ENCODE measurements around the gene UGP2.

Gene UGP2

DNA sequence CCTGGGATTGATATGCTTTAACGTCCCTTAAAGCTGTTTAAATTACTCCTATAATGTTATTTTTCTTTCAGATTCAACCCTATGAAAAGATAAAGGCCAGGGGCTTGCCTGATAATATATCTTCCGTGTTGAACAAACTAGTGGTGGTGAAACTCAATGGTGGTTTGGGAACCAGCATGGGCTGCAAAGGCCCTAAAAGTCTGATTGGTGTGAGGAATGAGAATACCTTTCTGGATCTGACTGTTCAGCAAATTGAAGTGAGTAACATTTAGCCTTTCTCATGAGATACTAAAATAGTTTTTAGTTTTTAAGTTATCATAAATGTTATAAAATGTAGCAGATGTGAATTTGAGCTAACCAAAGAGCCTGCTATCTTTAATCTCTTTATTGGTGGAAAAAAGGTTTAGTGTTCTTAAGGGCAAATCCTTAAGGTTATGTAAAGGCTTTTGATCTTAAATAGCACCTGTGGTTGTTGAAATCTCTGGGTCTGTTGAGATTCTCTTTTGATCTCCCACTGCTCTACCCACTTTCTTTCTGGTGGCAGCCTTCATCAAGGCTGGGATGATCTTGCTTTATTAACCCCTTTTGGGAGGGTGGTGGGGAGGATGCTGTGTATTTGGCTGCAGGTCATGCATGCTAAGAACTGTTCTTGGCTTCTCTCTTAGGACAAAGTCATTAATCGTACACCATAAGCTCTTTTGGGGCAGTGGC lies 40.9 kb downstream of the UGP2 start:
- no peak overlapping the region for H3K27ac ChIP-seq (ENCODE audit: low read depth, low read length)

DNA sequence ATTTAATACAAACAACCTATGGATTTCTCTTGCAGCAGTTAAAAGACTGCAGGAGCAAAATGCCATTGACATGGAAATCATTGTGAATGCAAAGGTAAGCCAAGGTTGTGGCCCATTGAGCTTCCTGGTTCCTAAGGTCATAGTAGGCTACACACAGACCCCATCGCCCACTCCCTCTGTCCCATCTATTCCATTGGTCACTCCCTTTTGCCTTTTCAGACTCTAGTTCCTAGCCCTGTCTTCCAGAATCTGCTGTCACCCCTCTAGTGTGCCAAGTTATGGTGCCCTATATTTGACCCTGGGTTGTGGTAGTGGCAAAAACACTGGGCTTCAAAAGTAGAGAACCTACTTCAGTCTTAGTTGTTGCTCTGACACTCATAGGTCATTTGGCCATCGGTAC lies 44.7 kb downstream of the UGP2 start:
- H3K4me3 ChIP-seq (ENCODE audit: low read depth in 1 of 2, low read length in 2 of 2): no peak overlapping the region
- H3K36me3 ChIP-seq (ENCODE audit: insufficient read depth, low read length): peaks cover 41% of the 10 kb centered on the region
- H3K9ac ChIP-seq (ENCODE audit: low read length): no peak overlapping the region
- H3K27ac ChIP-seq (ENCODE audit: low read depth, low read length): no peak overlapping the region
- no peaks in the 10 kb centered on the region for H3K27me3 ChIP-seq (ENCODE audit: control insufficient read depth in 1 of 2, insufficient read depth in 2 of 2, low read length in 2 of 2)
- peaks cover 3% of the 10 kb centered on the region for H3K4me1 ChIP-seq (ENCODE audit: insufficient read depth, low read length)
- H3K9me3 ChIP-seq (ENCODE audit: low read length): no peaks in the 10 kb centered on the region

More for the DNA sequence above, 40.9 kb downstream of the UGP2 start:
- Histone ChIP-seq H3K4me3 (ENCODE audit: low read depth in 1 of 2, low read length in 2 of 2) (no peak overlapping the region), H3K4me1 (ENCODE audit: insufficient read depth, low read length) (no peaks in the 10 kb centered on the region), H3K9me3 (ENCODE audit: low read length) (no peaks in the 10 kb centered on the region), H3K9ac (ENCODE audit: low read length) (no peak overlapping the region), H3K36me3 (ENCODE audit: insufficient read depth, low read length) (peaks cover 16% of the 10 kb centered on the region), H3K27me3 (ENCODE audit: control insufficient read depth in 1 of 2, insufficient read depth in 2 of 2, low read length in 2 of 2) (no peaks in the 10 kb centered on the region)

DNA sequence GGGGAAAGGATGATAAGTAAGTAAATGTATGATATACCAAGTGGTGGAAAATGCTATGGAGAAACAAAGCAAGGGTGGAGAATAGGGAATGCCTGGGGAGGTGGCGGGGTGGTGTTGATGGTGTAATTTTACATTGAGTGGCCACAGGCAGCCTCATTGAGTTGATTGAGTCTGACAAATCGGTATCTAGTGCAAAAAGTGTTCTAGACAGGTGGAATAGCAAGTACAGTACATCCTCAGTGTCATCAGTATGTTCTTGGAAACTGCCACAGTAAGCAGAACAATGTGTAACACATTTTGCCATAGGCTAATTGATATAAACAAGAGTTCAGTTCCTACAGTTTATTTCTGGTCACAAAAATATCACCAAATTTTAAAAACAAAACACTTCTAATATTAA lies 46.4 kb downstream of the UGP2 start:
- H3K36me3 ChIP-seq (ENCODE audit: insufficient read depth, low read length): peaks cover 45% of the 10 kb centered on the region

GRCh38 chr2:63888490-63889402 lies 47.0 kb downstream of the UGP2 start:
- H3K9me3 ChIP-seq (ENCODE audit: low read length): no peaks in the 10 kb centered on the region
- H3K4me3 ChIP-seq (ENCODE audit: low read depth in 1 of 2, low read length in 2 of 2): no peak overlapping the region
- no peak overlapping the region for H3K27ac ChIP-seq (ENCODE audit: low read depth, low read length)
- peaks cover 10% of the 10 kb centered on the region for H3K4me1 ChIP-seq (ENCODE audit: insufficient read depth, low read length)
- no peaks in the 10 kb centered on the region for H3K27me3 ChIP-seq (ENCODE audit: control insufficient read depth in 1 of 2, insufficient read depth in 2 of 2, low read length in 2 of 2)
- H3K9ac ChIP-seq (ENCODE audit: low read length): no peak overlapping the region
- peaks cover 45% of the 10 kb centered on the region for H3K36me3 ChIP-seq (ENCODE audit: insufficient read depth, low read length)

More for the DNA sequence above, 46.4 kb downstream of the UGP2 start:
- Histone ChIP-seq H3K9ac (ENCODE audit: low read length) (no peak overlapping the region), H3K4me3 (ENCODE audit: low read depth in 1 of 2, low read length in 2 of 2) (no peak overlapping the region), H3K27me3 (ENCODE audit: control insufficient read depth in 1 of 2, insufficient read depth in 2 of 2, low read length in 2 of 2) (no peaks in the 10 kb centered on the region), H3K27ac (ENCODE audit: low read depth, low read length) (no peak overlapping the region), H3K4me1 (ENCODE audit: insufficient read depth, low read length) (peaks cover 6% of the 10 kb centered on the region), H3K9me3 (ENCODE audit: low read length) (no peaks in the 10 kb centered on the region)

DNA sequence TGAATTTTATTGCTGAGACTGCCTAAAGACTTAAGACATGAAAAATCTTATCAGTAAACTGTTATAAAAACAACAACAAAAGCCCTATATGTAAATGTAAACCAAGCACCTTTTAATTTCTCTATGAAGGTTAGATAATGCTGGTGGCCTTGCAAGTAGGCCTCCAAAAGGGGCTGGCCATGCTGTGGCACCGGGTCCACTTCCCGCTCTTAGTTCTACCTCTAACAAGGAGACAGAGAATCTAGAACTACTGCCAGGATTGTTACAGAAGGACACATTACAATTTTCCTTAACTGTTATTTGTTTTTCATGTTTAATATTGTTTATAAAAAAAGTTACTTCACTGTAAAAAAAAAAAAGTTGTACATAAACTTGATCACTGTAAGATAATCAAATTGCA lies 49.0 kb downstream of the UGP2 start:
- Histone ChIP-seq H3K27ac (ENCODE audit: low read depth, low read length) (no peak overlapping the region), H3K9ac (ENCODE audit: low read length) (no peak overlapping the region), H3K4me1 (ENCODE audit: insufficient read depth, low read length) (peaks cover 10% of the 10 kb centered on the region), H3K9me3 (ENCODE audit: low read length) (no peaks in the 10 kb centered on the region), H3K36me3 (ENCODE audit: insufficient read depth, low read length) (peaks cover 45% of the 10 kb centered on the region), H3K4me3 (ENCODE audit: low read depth in 1 of 2, low read length in 2 of 2) (no peak overlapping the region), H3K27me3 (ENCODE audit: control insufficient read depth in 1 of 2, insufficient read depth in 2 of 2, low read length in 2 of 2) (no peaks in the 10 kb centered on the region)

DNA sequence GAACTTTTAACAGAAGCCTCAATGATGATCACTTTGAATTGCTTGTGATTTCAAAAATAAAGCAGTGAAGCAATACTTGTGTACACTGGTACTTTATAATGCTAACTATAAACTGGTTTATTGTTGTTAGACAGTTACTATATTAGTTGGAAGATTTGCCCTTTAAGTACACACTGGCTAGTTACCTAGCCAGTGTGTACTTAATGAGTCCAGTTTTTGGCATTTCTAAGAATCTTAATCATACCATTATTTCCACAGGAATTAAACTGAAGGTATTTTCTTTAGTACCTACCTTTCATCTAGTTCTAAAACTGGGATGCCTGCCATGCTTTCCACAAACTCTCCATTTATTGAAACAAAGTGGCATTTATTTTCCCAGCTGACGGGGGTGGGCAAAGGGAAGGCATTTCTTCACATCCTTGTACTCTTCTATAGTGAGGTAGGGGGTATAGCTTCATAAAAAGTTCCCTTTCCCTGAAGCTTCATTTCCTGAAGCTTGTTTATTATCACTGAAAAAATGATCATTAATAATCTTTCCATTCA lies 49.9 kb downstream of the UGP2 start:
- H3K4me1 ChIP-seq (ENCODE audit: insufficient read depth, low read length): peaks cover 10% of the 10 kb centered on the region
- H3K4me3 ChIP-seq (ENCODE audit: low read depth in 1 of 2, low read length in 2 of 2): no peak overlapping the region
- no peak overlapping the region for H3K9ac ChIP-seq (ENCODE audit: low read length)
- H3K36me3 ChIP-seq (ENCODE audit: insufficient read depth, low read length): peaks cover 48% of the 10 kb centered on the region
- H3K27me3 ChIP-seq (ENCODE audit: control insufficient read depth in 1 of 2, insufficient read depth in 2 of 2, low read length in 2 of 2): no peaks in the 10 kb centered on the region
- H3K27ac ChIP-seq (ENCODE audit: low read depth, low read length): no peak overlapping the region
- no peaks in the 10 kb centered on the region for H3K9me3 ChIP-seq (ENCODE audit: low read length)

DNA sequence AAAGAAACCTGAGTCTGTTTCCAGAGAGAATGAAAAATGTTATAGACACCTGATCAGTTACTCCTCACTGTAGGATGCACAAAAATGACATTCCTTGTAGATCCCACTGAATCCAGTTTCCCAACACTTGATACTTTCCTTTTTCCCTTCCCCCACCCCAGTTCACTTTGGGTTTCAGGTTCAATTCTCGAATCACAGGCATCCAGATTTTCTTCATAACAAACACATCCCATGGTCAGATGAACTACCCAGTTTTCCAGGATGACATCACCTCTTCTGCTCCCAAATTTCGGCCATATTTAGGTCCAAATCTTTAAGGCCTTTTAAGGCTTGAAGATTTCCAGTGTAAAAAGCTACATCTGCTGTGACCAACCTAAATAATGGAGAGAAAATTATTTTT lies 51.5 kb downstream of the UGP2 start:
- no peaks in the 10 kb centered on the region for H3K9me3 ChIP-seq (ENCODE audit: low read length)
- no peak overlapping the region for H3K4me3 ChIP-seq (ENCODE audit: low read depth in 1 of 2, low read length in 2 of 2)
- peaks cover 10% of the 10 kb centered on the region for H3K4me1 ChIP-seq (ENCODE audit: insufficient read depth, low read length)
- no peaks in the 10 kb centered on the region for H3K27me3 ChIP-seq (ENCODE audit: control insufficient read depth in 1 of 2, insufficient read depth in 2 of 2, low read length in 2 of 2)
- H3K36me3 ChIP-seq (ENCODE audit: insufficient read depth, low read length): peaks cover 49% of the 10 kb centered on the region
- H3K9ac ChIP-seq (ENCODE audit: low read length): no peak overlapping the region
- H3K27ac ChIP-seq (ENCODE audit: low read depth, low read length): no peak overlapping the region

GRCh38 chr2:63894167-63894566 lies 52.5 kb downstream of the UGP2 start:
- H3K27ac ChIP-seq (ENCODE audit: low read depth, low read length): no peak overlapping the region
- H3K4me3 ChIP-seq (ENCODE audit: low read depth in 1 of 2, low read length in 2 of 2): no peak overlapping the region
- H3K4me1 ChIP-seq (ENCODE audit: insufficient read depth, low read length): peaks cover 10% of the 10 kb centered on the region
- no peak overlapping the region for H3K9ac ChIP-seq (ENCODE audit: low read length)
- H3K9me3 ChIP-seq (ENCODE audit: low read length): no peaks in the 10 kb centered on the region
- H3K27me3 ChIP-seq (ENCODE audit: control insufficient read depth in 1 of 2, insufficient read depth in 2 of 2, low read length in 2 of 2): no peaks in the 10 kb centered on the region
- H3K36me3 ChIP-seq (ENCODE audit: insufficient read depth, low read length): peaks cover 45% of the 10 kb centered on the region

DNA sequence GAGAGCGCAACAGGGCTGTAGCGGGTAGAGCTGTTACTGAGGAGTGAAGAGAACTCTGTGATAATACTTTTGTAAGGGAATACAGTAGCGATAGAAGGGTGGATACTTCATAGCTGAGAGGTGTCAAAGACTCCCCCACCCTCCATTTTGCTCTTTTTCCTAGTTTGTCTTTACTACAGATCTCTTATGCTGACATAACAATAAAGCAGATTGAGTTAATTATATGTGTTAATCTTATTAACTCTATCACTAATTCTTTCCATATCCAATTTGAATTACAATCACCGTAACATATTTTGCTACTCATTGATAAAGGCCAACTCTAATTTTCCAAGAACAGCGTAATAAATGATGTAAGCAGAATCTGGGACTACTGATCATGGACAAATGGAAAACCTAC lies 57.1 kb downstream of the UGP2 start:
- Histone ChIP-seq H3K9me3 (ENCODE audit: low read length) (peaks cover 5% of the 10 kb centered on the region), H3K4me3 (ENCODE audit: low read depth in 1 of 2, low read length in 2 of 2) (no peak overlapping the region), H3K4me1 (ENCODE audit: insufficient read depth, low read length) (no peaks in the 10 kb centered on the region), H3K9ac (ENCODE audit: low read length) (no peak overlapping the region), H3K27ac (ENCODE audit: low read depth, low read length) (no peak overlapping the region), H3K27me3 (ENCODE audit: control insufficient read depth in 1 of 2, insufficient read depth in 2 of 2, low read length in 2 of 2) (no peaks in the 10 kb centered on the region), H3K36me3 (ENCODE audit: insufficient read depth, low read length) (peaks cover 22% of the 10 kb centered on the region)

DNA sequence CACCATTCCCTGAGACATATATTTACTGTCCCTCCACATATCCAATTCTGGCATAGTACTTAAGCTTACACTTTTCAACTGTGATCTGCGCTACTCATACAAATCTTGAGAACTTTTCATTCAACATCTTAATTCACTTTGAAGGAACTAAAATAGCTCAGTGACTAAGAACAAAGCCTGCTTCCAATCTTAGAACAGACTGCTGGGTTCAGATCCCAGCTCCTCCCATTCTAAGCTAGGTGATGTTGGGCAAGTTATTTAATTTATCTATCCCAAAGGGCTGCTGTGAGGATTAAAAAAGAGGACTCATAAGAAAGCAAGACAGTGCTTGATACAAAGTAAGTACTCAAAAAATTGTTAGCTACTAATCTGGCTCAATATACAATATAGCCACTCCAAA lies 57.9 kb downstream of the UGP2 start:
- H3K4me1 ChIP-seq (ENCODE audit: insufficient read depth, low read length): no peaks in the 10 kb centered on the region
- H3K27me3 ChIP-seq (ENCODE audit: control insufficient read depth in 1 of 2, insufficient read depth in 2 of 2, low read length in 2 of 2): no peaks in the 10 kb centered on the region
- H3K9ac ChIP-seq (ENCODE audit: low read length): no peak overlapping the region
- peaks cover 5% of the 10 kb centered on the region for H3K9me3 ChIP-seq (ENCODE audit: low read length)
- H3K4me3 ChIP-seq (ENCODE audit: low read depth in 1 of 2, low read length in 2 of 2): no peak overlapping the region
- H3K27ac ChIP-seq (ENCODE audit: low read depth, low read length): no peak overlapping the region
- peaks cover 22% of the 10 kb centered on the region for H3K36me3 ChIP-seq (ENCODE audit: insufficient read depth, low read length)

GRCh38 chr2:63902149-63902548 lies 60.5 kb downstream of the UGP2 start:
- no peaks in the 10 kb centered on the region for H3K4me1 ChIP-seq (ENCODE audit: insufficient read depth, low read length)
- H3K9ac ChIP-seq (ENCODE audit: low read length): no peak overlapping the region
- H3K36me3 ChIP-seq (ENCODE audit: insufficient read depth, low read length): peaks cover 18% of the 10 kb centered on the region
- H3K27me3 ChIP-seq (ENCODE audit: control insufficient read depth in 1 of 2, insufficient read depth in 2 of 2, low read length in 2 of 2): no peaks in the 10 kb centered on the region
- no peak overlapping the region for H3K27ac ChIP-seq (ENCODE audit: low read depth, low read length)
- no peak overlapping the region for H3K4me3 ChIP-seq (ENCODE audit: low read depth in 1 of 2, low read length in 2 of 2)
- peaks cover 5% of the 10 kb centered on the region for H3K9me3 ChIP-seq (ENCODE audit: low read length)

Measured in muscle layer of colon (tissue), 2 donors.